Esophagus squamous epithelium (tissue), 4 donors: ENCODE data around the gene BHMT.

Experiments
- CTCF ChIP-seq, 6 experiments: fragments of 450-650 bp in 4 of 6; fragments of 200-600 bp in 2 of 6; sonication (generic) in 2 of 6; IDR thresholded peaks; one replicate each; pipeline ENCODE4 v1.5.1; 2016 to 2019; ENCODE audit warnings: antibody characterized with exemption in 6 of 6, mild to moderate bottlenecking in 4 of 6, moderate library complexity in 4 of 6
- POLR2A ChIP-seq, 4 donors: fragments of 450-650 bp; IDR thresholded peaks; one replicate each; pipeline ENCODE4 v1.6.1; 2017; ENCODE audit warnings: antibody characterized with exemption in 4 of 4, mild to moderate bottlenecking in 4 of 4, moderate library complexity in 3 of 4

- TF ChIP-seq CTCF (IDR thresholded peaks at IDR 0.05) (no peak), POLR2A (IDR thresholded peaks at IDR 0.05) (no peak)
These were observed 59.1 kb downstream of the BHMT start for GRCh38 chr5:79170661-79171060.
